Endothelial cell of umbilical vein (primary cell): ENCODE data around the gene STMP1. TPM values are rescaled to one million over a fixed set of nuclear protein-coding genes. Genes with fewer than 3 reads are reported as not detected.

Source experiments
- BruUV-seq: library from RNA; stranded (reverse); fragments of 400-500 nt; replicated peaks from 2 replicates; lab custom pipeline; 2021; lab: Mats Ljungman, UMichigan
- CTCF ChIA-PET: fragments of 300-600, 350-600 bp; sonication (Branson Sonifier 250); formaldehyde crosslinking; loops from one replicate; lab custom pipeline; 2021; ENCODE audit warnings: antibody characterized with exemption, inconsistent platforms; lab: Charles Lee
- POLR2A ChIA-PET: fragments of 300-600, 350-600 bp; sonication (Branson Sonifier 250); formaldehyde crosslinking; loops from one replicate; lab custom pipeline; 2021; ENCODE audit warnings: antibody characterized with exemption, inconsistent platforms; lab: Charles Lee
- DNase-seq: peaks from one replicate; pipeline ENCODE4 v3.0.0-alpha.2; 2011; ENCODE audit warnings: low read depth, low spot score
- FAIRE-seq: peaks from 2 replicates; lab custom pipeline; 2011; peaks lifted over from hg19 to GRCh38; lab: Jason Lieb, UNC
- H2AFZ ChIP-seq: 2 replicates; pipeline ENCODE4 v1.6.0; 2012; ENCODE audit warnings: low read depth, low read length, control low read depth, inconsistent platforms
- H3K27ac ChIP-seq: 2 replicates; pipeline ENCODE4 v1.5.1; 2011; ENCODE audit warnings: low read depth, mild to moderate bottlenecking, control low read depth, low read length, moderate library complexity; ENCODE audit not compliant: insufficient read depth
- H3K27me3 ChIP-seq, 2 experiments: 2 replicates each; pipeline versions ENCODE4 v1.6.0 to v1.6.1; 2011; ENCODE audit warnings: low read length in 2 of 2, mixed read lengths in 1 of 2; ENCODE audit not compliant: control insufficient read depth in 2 of 2, insufficient read depth in 2 of 2
- H3K36me3 ChIP-seq, 2 experiments: 2 replicates in 1 of 2; 3 replicates in 1 of 2; pipeline ENCODE4 v1.5.1; 2011; ENCODE audit warnings: low read length in 2 of 2, mild to moderate bottlenecking in 1 of 2, moderate library complexity in 1 of 2; ENCODE audit not compliant: control insufficient read depth in 2 of 2, insufficient read depth in 2 of 2; ENCODE audit errors: extremely low read depth in 1 of 2
- H3K4me1 ChIP-seq: 3 replicates; pipeline ENCODE4 v1.5.1; 2011; ENCODE audit warnings: mild to moderate bottlenecking, low read length; ENCODE audit not compliant: control insufficient read depth, insufficient read depth; ENCODE audit errors: extremely low read depth
- H3K4me2 ChIP-seq: 2 replicates; pipeline ENCODE4 v1.6.1; 2011; ENCODE audit warnings: low read length, control low read depth, mixed read lengths; ENCODE audit not compliant: insufficient read depth
- H3K4me3 ChIP-seq, 3 experiments: fragments of 200-600 bp in 1 of 3; sonication (generic), shearing (Covaris generic) in 1 of 3; replicated peaks in 1 of 3; 2 replicates each; pipeline ENCODE4 v1.5.1; 2011 to 2016; ENCODE audit warnings: control low read depth in 3 of 3, low read length in 3 of 3, mild to moderate bottlenecking in 2 of 3, inconsistent platforms in 1 of 3, low read depth in 1 of 3, moderate library complexity in 1 of 3; ENCODE audit not compliant: insufficient read depth in 1 of 3
- H3K79me2 ChIP-seq: 2 replicates; pipeline ENCODE4 v1.6.0; 2012; ENCODE audit warnings: low read length, inconsistent platforms; ENCODE audit not compliant: control insufficient read depth, insufficient read depth
- H3K9ac ChIP-seq: replicated peaks from 2 replicates; pipeline ENCODE3; 2011; ENCODE audit warnings: low read length, control low read depth; ENCODE audit not compliant: insufficient read depth; ENCODE audit errors: extremely low read depth
- H3K9me1 ChIP-seq: replicated peaks from 3 replicates; pipeline ENCODE4 v1.6.0; 2011; ENCODE audit warnings: mild to moderate bottlenecking, low read length; ENCODE audit not compliant: control insufficient read depth, insufficient read depth; ENCODE audit errors: extremely low read depth
- H3K9me3 ChIP-seq: replicated peaks from 2 replicates; pipeline ENCODE4 v1.5.1; 2012; ENCODE audit warnings: low read length, inconsistent platforms; ENCODE audit not compliant: control insufficient read depth, insufficient read depth
- H4K20me1 ChIP-seq: replicated peaks from 2 replicates; pipeline ENCODE3; 2011; ENCODE audit warnings: mild to moderate bottlenecking, low read length; ENCODE audit not compliant: control insufficient read depth, insufficient read depth; ENCODE audit errors: extremely low read depth
- CTCF ChIP-seq, 2 donors: IDR thresholded peaks; 1 replicate in 1 of 2; 2 replicates in 1 of 2; pipeline ENCODE4 v1.5.1; 2011; ENCODE audit warnings: low read length in 2 of 2, mild to moderate bottlenecking in 2 of 2, moderate library complexity in 2 of 2, control low read depth in 1 of 2, inconsistent platforms in 1 of 2, low read depth in 1 of 2; ENCODE audit not compliant: insufficient read depth in 1 of 2; ENCODE audit errors: extremely low read depth in 1 of 2
- EZH2 ChIP-seq: IDR thresholded peaks from 2 replicates; pipeline ENCODE4 v1.6.1; 2012; ENCODE audit warnings: borderline replicate concordance, low read depth, mild to moderate bottlenecking, moderate library complexity, low read length, inconsistent platforms; ENCODE audit not compliant: severe bottlenecking
- FOS ChIP-seq: IDR thresholded peaks from 2 replicates; pipeline ENCODE4 v1.6.1; 2011; ENCODE audit warnings: mild to moderate bottlenecking, low read length, moderate library complexity, borderline replicate concordance; ENCODE audit not compliant: insufficient read depth
- GATA2 ChIP-seq: IDR thresholded peaks from 2 replicates; pipeline ENCODE4 v1.7.0; 2011; ENCODE audit warnings: low read depth, mild to moderate bottlenecking, moderate library complexity, mixed read lengths, low read length; ENCODE audit not compliant: insufficient read length, insufficient read depth
- JUN ChIP-seq: IDR thresholded peaks from 2 replicates; pipeline ENCODE4 v1.6.1; 2011; ENCODE audit warnings: borderline replicate concordance, low read depth; ENCODE audit not compliant: insufficient read length, insufficient read depth
- MAX ChIP-seq: IDR thresholded peaks from 2 replicates; pipeline ENCODE4 v1.6.1; 2011; ENCODE audit not compliant: insufficient read depth, insufficient read length
- MYC ChIP-seq: IDR thresholded peaks from one replicate; pipeline ENCODE4 v1.6.1; 2011; ENCODE audit warnings: mild to moderate bottlenecking, low read depth, low read length
- POLR2A ChIP-seq: IDR thresholded peaks from 2 replicates; pipeline ENCODE4 v1.6.1; 2012; ENCODE audit warnings: low read depth, mild to moderate bottlenecking, control low read depth, low read length
- POLR2AphosphoS5 ChIP-seq: IDR thresholded peaks from 2 replicates; pipeline ENCODE4 v1.6.1; 2012; ENCODE audit warnings: low read depth, mild to moderate bottlenecking, control low read depth, low read length, moderate library complexity; ENCODE audit not compliant: insufficient read depth
- dilution Hi-C: fragments of 300-500 bp; cut with MboI; formaldehyde crosslinking; loops from one replicate; pipeline ENCODE4 v1.15.0; 2019; ENCODE audit warnings: low sequenced_read_pairs; ENCODE audit not compliant: extremely low pct_ligation_motif_present
- intact Hi-C: fragments of 100-400 bp; cut with micrococcal nuclease; formaldehyde crosslinking; loops from one replicate; pipeline ENCODE4 v1.10.0; 2022
- polyA plus RNA-seq, 4 experiments: library from polyadenylated mRNA; depleted of rRNA in 3 of 4; stranded (reverse) in 3 of 4; unstranded in 1 of 4; fragments of >200 nt; gene quantifications; 2 replicates each; pipeline versions ENCODE4 v1.2.1 to v1.2.3, GENCODE V29; 2011 to 2012; ENCODE audit warnings: missing spikeins in 1 of 4
- total RNA-seq: library from RNA; stranded (reverse); gene quantifications from 2 replicates; pipeline ENCODE4 v1.2.3, GENCODE V29; 2021

The STMP1 gene
- total and polyA plus RNA-seq, 2 donors (not counting 3 experiments of a cell fraction or from before 2014, with no cell fraction given) = 17.1 to 31.3 TPM

DNA sequence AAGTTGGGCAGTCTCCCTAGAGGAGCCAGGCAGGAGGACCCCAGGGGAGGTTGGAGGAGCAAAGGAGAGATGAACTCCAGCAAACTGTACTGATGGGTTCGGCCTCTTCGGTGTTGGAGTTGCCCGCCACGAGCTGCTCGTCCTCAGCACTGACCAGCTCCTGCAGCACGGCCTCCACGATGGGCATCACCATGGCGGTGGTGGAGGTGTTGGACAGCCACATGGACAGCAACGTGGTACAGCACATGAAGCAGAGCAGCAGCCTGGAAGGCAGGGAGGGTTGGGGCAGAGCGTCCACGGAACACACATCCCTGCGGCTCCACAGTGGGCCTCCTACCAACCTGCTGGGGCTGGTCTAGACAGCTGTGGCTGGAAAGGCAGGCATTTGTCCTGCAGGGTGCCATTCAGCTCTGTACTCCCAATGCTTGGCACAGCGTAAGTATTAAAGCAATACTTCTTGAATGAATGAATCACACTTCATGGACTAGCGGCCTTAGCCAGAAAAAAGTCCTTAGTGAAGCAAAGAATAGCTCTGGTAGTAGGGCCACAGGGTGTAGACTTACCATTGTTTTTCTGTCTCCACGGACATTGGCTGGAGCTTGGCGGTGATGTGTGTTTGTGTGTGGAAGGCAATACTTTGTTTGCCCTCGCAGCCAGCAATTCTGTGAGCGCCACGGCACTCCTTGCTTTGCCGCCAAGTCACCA, 43.9 kb downstream of the STMP1 start:
- CTCF ChIA-PET = interaction anchor here (2.1 kb wide), 1 partner anchor 33 kb away, joined by 7 read pairs; no protein-coding TSS in a partner anchor
- dilution Hi-C loops = no loop called here

More for the DNA sequence above, 43.9 kb downstream of the STMP1 start:
- no peak overlapping the region for H3K9ac ChIP-seq
- H2AFZ ChIP-seq = no peak overlapping the region
- H3K79me2 ChIP-seq = no peaks in the 10 kb centered on the region
- no peaks in the 10 kb centered on the region for H3K9me3 ChIP-seq
- intact Hi-C loops = no loop called here
- FAIRE-seq (no peak), DNase-seq (no peak)
- no peak overlapping the region for H3K4me3 ChIP-seq
- no peak overlapping the region for H3K4me2 ChIP-seq
- H3K36me3 ChIP-seq = no peaks in the 10 kb centered on the region
- peaks cover 6% of the 10 kb centered on the region for H3K4me1 ChIP-seq
- no peaks in the 10 kb centered on the region for H3K27me3 ChIP-seq
- POLR2A ChIA-PET = no interaction called here
- no peaks in the 10 kb centered on the region for H4K20me1 ChIP-seq
- no peaks in the 10 kb centered on the region for H3K9me1 ChIP-seq
- TF ChIP-seq GATA2 (no peak), JUN (no peak), POLR2AphosphoS5 (no peak), MYC (no peak), POLR2A (no peak), FOS (no peak), MAX (no peak), EZH2 (no peak), CTCF (IDR thresholded peaks at IDR 0.05; ENCODE audit: extremely low read depth in 1 of 2, insufficient read depth in 1 of 2, low read depth in 1 of 2, low read length in 2 of 2) (no peak)
- H3K27ac ChIP-seq = no peak overlapping the region
- no TSS peak for BruUV-seq
